Sigmoid colon (tissue), 4 donors: ENCODE results near the gene CARMIL1.

Source experiments
- POLR2AphosphoS5 ChIP-seq, 4 donors: sonication (generic); formaldehyde crosslinking; IDR thresholded peaks; one replicate each; pipeline ENCODE4 v1.6.1; 2017; ENCODE audit warnings: antibody characterized with exemption in 4 of 4
- TF ChIP-seq, protein P1 (sequence below), 4 experiments: fragments of 450-650 bp in 3 of 4; fragments of 200-600 bp in 1 of 4; IDR thresholded peaks; one replicate each; pipeline ENCODE4 v1.5.1; 2016 to 2019; ENCODE audit warnings: antibody characterized with exemption in 4 of 4, mild to moderate bottlenecking in 3 of 4, moderate library complexity in 2 of 4

DNA sequence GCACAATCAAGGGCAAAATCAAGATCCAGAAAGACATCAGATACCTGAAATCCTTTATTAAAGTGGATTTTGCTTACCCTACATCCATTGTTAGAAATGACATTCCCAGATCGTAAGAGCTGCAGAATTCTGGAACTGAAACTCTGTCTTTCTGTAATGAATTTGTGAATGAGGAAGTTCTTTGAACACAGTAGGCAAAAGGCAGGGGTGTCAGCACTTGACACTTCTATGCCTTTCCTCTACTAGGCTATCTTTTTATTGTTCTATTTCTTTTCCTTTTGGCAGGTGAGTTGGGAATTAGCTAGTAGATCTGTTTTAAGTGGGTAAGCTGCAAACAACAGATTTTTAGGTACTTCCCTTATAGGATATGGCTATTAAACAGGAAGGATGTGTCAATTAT is 126.3 kb downstream of the CARMIL1 start:
- TF ChIP-seq POLR2AphosphoS5 (IDR thresholded peaks at IDR 0.05): no peak
- TF ChIP-seq, protein P1, sequence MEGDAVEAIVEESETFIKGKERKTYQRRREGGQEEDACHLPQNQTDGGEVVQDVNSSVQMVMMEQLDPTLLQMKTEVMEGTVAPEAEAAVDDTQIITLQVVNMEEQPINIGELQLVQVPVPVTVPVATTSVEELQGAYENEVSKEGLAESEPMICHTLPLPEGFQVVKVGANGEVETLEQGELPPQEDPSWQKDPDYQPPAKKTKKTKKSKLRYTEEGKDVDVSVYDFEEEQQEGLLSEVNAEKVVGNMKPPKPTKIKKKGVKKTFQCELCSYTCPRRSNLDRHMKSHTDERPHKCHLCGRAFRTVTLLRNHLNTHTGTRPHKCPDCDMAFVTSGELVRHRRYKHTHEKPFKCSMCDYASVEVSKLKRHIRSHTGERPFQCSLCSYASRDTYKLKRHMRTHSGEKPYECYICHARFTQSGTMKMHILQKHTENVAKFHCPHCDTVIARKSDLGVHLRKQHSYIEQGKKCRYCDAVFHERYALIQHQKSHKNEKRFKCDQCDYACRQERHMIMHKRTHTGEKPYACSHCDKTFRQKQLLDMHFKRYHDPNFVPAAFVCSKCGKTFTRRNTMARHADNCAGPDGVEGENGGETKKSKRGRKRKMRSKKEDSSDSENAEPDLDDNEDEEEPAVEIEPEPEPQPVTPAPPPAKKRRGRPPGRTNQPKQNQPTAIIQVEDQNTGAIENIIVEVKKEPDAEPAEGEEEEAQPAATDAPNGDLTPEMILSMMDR (IDR thresholded peaks at IDR 0.05): no peak
